Duodenal mucosa (tissue), 2 donors: ENCODE data around the gene KCNIP1.
"Not testable (repeated sequence)": the region's sequence is repeated elsewhere in the genome, so short reads cannot be mapped to it uniquely, and the experiment has no call there.

Experiments used
- H3K27ac ChIP-seq: one replicate; pipeline ENCODE4 v1.7.0; 2013; ENCODE audit warnings: low read depth, low read length
- H3K27me3 ChIP-seq, 2 donors: one replicate each; pipeline ENCODE4 v1.7.0; 2013; ENCODE audit warnings: low read length in 2 of 2, control low read depth in 1 of 2; ENCODE audit not compliant: insufficient read depth in 2 of 2, control insufficient read depth in 1 of 2
- H3K36me3 ChIP-seq, 2 donors: one replicate each; pipeline ENCODE4 v1.7.0; 2013; ENCODE audit warnings: low read length in 2 of 2, control low read depth in 1 of 2; ENCODE audit not compliant: insufficient read depth in 2 of 2, control insufficient read depth in 1 of 2
- H3K4me1 ChIP-seq, 2 donors: one replicate each; pipeline ENCODE4 v1.7.0; 2013; ENCODE audit warnings: low read length in 2 of 2, control low read depth in 1 of 2; ENCODE audit not compliant: insufficient read depth in 2 of 2, control insufficient read depth in 1 of 2
- H3K4me3 ChIP-seq, 2 donors: one replicate each; pipeline ENCODE4 v1.7.0; 2013; ENCODE audit warnings: low read length in 2 of 2, low read depth in 1 of 2
- H3K9ac ChIP-seq, 2 donors: one replicate each; pipeline ENCODE4 v1.7.0; 2013; ENCODE audit warnings: low read length in 2 of 2, low read depth in 1 of 2
- H3K9me3 ChIP-seq, 2 donors: one replicate each; pipeline ENCODE4 v1.7.0; 2013; ENCODE audit warnings: low read length in 2 of 2, control low read depth in 1 of 2; ENCODE audit not compliant: control insufficient read depth in 1 of 2

The KCNIP1 gene

DNA sequence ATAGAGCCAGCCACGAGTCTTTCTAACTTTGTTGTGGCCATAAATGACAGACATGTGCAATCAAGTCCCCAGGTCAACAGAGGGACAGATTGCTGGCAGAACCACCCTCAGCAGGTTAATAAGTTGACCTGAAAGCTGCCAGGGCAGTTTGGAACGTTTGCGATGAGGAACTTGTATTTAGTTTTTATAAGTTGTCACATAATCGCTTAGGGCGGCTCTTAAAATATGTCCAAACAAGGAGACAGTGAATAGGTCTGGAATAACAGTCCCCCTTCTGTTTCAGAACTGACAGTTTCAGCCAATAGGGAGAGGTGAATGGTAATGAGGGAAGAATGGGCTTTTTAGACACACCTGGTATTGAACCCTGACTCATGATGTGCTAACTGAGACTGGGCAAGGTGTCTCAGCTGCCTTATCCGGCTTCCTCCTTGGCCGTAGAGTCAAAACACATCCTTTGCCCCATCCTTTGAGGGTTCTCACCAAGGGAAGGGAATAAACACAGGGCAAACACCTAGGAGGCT, 246.2 kb downstream of the KCNIP1 start:
- Histone ChIP-seq H3K27me3 (no peaks in the 10 kb centered on the region), H3K36me3 (no peaks in the 10 kb centered on the region), H3K27ac (no peak overlapping the region), H3K9me3 (no peaks in the 10 kb centered on the region), H3K4me1 (peaks cover 39 to 42% of the 10 kb centered on the region in 2 donors), H3K9ac (no peak overlapping the region), H3K4me3 (no peak overlapping the region)

DNA sequence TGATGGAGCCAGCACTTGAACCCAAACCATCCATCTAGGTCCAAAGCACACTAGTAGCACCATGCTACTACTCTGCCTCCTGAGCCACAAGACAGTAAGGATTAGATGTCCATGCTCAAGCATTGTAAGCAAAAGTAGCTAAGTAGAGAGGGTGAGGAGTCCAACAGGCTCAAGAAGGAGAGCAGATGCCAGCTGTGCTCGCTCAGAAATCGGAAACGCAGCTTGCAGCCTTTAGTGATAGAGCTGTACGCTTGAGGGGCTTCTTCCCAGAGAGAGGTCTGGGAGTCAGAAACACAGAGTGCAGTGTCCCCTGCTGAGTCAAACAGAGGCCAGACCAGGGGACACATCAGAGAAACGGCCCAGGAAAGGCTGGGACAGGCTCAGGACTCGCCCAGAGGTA, 247.0 kb downstream of the KCNIP1 start:
- Histone ChIP-seq H3K9me3 (no peaks in the 10 kb centered on the region), H3K9ac (no peak overlapping the region), H3K27ac (no peak overlapping the region), H3K27me3 (no peaks in the 10 kb centered on the region), H3K36me3 (no peaks in the 10 kb centered on the region), H3K4me1 (peaks cover 39 to 42% of the 10 kb centered on the region in 2 donors), H3K4me3 (no peak overlapping the region)

DNA sequence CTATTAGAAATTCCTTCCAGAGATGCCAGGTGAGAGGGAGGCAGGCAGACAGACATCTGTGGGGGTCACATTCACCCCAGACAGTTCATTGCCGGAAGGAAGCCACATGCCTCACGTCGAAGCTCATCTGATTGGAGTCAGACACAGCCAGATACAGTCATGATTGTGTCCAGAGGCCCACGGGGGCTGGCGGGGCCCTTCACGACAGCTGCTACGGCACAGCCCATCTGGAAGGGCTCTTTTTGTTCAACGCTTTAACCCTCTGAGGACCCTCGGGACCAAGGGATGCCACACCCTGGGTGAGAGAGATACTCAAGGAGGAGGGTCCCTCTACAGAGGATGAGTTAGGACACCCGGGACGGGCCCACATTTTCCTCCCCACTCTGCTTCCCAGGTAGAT, 247.8 kb downstream of the KCNIP1 start:
- no peaks in the 10 kb centered on the region for H3K9me3 ChIP-seq
- H3K9ac ChIP-seq, result peak overlapping the region; percentile 4 to 13
- H3K4me1 ChIP-seq, result peaks cover 44 to 46% of the 10 kb centered on the region in 2 donors
- no peak overlapping the region for H3K4me3 ChIP-seq
- no peak overlapping the region for H3K27ac ChIP-seq
- no peaks in the 10 kb centered on the region for H3K27me3 ChIP-seq
- no peaks in the 10 kb centered on the region for H3K36me3 ChIP-seq

DNA sequence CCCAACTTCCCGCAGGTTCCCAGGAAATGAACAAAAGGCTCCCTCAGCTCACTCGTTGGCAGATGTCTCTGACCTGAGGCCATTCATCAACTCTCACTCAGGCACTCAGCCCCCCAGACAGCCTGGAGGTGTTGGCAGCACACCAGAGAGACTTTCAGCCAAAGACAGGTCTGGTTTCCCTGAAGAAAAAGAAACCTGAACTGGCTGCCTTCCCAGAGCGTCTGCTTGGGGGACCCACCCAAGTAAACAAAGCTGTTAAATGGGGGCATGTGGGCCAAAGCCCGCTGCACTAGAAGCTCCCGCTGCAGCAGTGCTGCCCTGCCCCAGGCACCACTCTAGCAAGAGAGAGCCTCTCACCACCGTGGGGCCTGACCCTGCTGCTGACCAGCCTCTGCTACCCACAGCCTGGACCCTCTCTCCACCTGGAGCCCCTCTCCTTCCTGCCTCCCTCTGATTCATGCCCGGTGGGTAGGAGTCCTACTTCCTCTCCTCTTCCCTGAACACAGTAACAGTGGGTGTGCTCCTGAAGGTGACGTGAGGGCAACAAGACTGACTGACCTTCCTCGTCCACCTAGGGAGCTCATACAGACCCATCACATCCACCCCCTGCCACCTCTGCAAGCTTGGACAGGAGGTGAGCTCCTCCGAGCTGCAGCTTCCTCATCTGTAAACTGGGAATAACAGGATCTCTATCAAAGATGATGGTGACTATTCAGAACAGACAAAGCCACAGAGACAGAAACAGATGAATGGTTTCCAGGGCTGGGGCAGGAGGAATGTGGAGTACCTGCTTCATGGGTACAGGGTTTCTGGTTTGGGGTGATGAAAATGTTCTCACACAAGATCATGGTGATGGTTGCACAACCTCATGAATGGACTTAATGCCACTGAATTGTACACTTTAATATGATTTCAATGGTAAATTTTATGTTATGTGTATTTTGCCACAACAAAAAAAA, 248.7 kb downstream of the KCNIP1 start:
- H3K4me1 ChIP-seq, result peaks cover 52 to 53% of the 10 kb centered on the region in 2 donors
- H3K9me3 ChIP-seq, result no peaks in the 10 kb centered on the region
- H3K27ac ChIP-seq, result no peak overlapping the region
- peak overlapping the region; percentile 4 to 13 for H3K9ac ChIP-seq
- no peak overlapping the region for H3K4me3 ChIP-seq
- no peaks in the 10 kb centered on the region for H3K36me3 ChIP-seq
- no peaks in the 10 kb centered on the region for H3K27me3 ChIP-seq

DNA sequence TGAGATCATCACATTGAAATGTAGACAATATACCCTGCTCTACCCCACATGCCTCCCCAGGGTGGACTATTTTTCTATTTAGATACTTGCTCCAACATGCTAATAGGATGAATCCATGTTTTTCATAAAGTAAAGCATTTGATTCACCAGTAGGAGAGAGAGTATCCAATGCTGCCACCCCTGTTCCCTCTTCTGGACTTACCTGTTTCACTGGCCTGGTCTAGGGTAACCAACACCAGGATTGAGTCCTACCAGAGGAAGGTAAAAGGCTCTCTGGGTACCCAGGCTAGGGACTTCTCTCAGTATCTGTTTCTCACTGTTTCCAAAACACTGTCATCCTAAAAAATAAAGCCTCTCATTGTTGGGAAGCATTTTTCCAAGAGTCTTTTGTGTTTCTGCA, 249.5 kb downstream of the KCNIP1 start:
- no peaks in the 10 kb centered on the region for H3K27me3 ChIP-seq
- no peak overlapping the region for H3K27ac ChIP-seq
- no peaks in the 10 kb centered on the region for H3K9me3 ChIP-seq
- H3K4me3 ChIP-seq, result no peak overlapping the region
- H3K9ac ChIP-seq, result no peak overlapping the region
- H3K4me1 ChIP-seq, result peaks cover 59 to 61% of the 10 kb centered on the region in 2 donors
- no peaks in the 10 kb centered on the region for H3K36me3 ChIP-seq

DNA sequence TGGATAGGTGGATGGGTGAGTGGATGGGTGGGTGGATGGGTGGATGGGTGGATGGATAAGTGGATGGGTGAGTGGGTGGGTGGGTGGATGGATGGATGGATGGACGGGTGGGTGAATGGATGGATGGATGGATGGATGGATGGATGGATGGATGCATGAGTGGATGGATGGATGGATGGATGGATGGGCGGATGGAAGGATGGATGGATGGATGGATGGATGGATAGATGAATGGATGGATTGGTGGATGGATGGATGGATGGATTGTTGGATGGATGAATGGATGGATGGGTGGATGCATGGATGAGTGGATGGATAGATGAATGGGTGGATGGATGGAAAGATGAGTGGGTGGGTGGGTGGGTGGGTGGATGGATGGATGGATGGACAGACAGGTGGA, 250.7 kb downstream of the KCNIP1 start:
- H3K27me3 ChIP-seq, H3K36me3 ChIP-seq, H3K4me3 ChIP-seq, H3K27ac ChIP-seq, H3K9ac ChIP-seq, H3K9me3 ChIP-seq: not testable (repeated sequence)
- peaks cover 64 to 65% of the 10 kb centered on the region in 2 donors for H3K4me1 ChIP-seq

DNA sequence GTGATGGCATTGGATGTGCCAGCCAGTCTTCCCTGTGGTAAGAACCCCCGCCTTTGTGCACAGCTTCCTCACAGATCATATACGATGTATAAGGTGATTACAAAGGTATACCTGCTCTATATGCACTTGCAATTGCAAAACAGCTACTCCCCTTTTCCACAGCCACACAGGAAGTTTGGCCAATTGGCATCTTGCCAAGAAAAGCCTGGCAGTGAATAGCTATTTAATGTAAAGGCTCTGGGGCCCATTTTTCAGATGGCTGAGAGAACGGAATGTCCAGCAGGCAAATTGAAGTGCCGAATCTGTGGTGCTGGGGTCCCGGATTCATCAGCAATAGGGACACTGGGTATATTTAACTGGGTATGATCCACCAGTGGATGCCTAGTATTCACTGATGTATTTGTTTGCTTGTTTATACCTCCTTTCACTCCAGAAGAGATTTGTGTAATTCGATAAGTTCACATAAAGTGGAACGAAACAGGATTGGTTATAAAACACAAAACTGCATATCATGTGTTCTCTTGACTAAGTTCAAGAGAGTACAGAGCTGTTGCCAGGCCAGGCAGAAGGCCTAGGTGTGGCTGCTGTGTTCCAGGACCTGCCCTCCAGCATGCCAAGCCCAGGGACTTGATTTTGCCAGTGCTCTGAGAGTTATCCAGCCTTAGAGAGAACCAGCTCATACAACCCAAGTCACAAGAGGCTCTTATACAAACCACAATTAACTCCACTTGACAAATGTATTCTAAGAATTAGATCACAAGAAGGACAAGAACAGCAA, 252.0 kb downstream of the KCNIP1 start:
- peak overlapping the region; percentile 14 to 24 for H3K4me3 ChIP-seq
- no peaks in the 10 kb centered on the region for H3K27me3 ChIP-seq
- peak overlapping the region; percentile 40 to 44 for H3K9ac ChIP-seq
- H3K36me3 ChIP-seq, result no peaks in the 10 kb centered on the region
- peaks cover 60 to 65% of the 10 kb centered on the region in 2 donors for H3K4me1 ChIP-seq
- no peaks in the 10 kb centered on the region for H3K9me3 ChIP-seq
- H3K27ac ChIP-seq, result peak overlapping the region; percentile 53

DNA sequence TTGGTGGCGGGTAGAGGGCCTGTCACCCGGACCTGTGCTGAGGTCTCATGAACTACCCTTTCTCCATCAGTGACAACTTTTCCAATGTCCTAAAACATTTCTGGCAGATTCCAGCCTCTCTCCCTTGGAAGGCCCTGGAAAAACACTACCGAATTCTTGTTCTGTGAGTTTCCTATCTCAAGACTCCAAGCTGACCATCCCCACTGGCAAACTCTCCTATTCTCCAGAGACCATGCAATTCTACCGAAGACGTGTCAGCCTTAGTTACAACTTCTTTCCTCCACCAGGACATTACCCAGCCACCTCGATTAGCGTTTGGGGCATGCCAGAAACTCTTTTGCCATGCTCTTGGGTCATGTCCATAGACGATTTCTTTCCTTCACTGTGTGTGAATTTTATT, 252.9 kb downstream of the KCNIP1 start:
- H3K4me1 ChIP-seq, result peaks cover 57 to 59% of the 10 kb centered on the region in 2 donors
- H3K27ac ChIP-seq, result peak overlapping the region; percentile 53
- peak overlapping the region in 1 of 2 donors; percentile 24 for H3K4me3 ChIP-seq
- no peaks in the 10 kb centered on the region for H3K27me3 ChIP-seq
- H3K9me3 ChIP-seq, result no peaks in the 10 kb centered on the region
- H3K36me3 ChIP-seq, result no peaks in the 10 kb centered on the region
- H3K9ac ChIP-seq, result peak overlapping the region in 1 of 2 donors; percentile 40

DNA sequence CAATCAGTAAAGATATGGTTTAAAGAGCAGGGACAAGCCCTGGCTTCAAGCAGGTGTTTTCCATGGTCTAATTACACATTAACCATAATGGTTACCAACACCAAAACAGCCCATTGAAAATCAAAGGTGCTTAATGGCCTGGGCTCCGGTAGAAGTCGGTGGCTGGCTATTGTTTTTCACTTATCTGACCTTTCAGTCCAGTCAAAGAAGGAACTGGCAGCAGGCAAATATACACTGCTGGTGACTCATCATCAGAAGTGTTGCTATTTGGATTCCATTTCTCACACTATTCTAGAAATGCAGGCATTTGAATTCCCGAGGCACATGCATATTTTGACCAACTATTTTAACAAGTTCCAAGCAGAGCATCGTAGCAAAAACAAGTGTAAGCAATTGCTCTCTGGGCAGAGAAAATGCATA, 253.4 kb downstream of the KCNIP1 start:
- Histone ChIP-seq H3K4me1 (peaks cover 52 to 54% of the 10 kb centered on the region in 2 donors), H3K9ac (peak overlapping the region in 1 of 2 donors; percentile 40), H3K27me3 (no peaks in the 10 kb centered on the region), H3K9me3 (no peaks in the 10 kb centered on the region), H3K4me3 (no peak overlapping the region), H3K27ac (peak overlapping the region; percentile 48), H3K36me3 (no peaks in the 10 kb centered on the region)

DNA sequence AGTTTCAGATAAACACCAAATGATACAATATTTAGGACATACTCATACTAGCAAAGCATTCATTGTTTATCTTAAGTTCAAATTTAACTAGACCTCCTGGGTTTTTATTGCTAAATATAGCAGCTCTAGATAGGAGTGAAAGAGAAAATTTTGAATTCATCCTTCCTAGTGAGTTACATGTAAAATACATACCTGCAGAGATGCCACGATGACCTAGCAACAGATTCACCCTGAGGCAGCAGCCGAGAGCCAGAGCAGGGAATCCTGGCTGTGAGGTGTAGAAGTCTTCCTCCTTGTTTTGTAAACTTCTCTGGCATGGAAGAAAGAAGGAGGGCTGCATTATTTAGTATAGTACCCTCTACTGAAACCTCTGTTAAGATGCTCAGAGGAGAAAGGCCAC, 253.8 kb downstream of the KCNIP1 start:
- no peaks in the 10 kb centered on the region for H3K27me3 ChIP-seq
- H3K9ac ChIP-seq, result no peak overlapping the region
- H3K36me3 ChIP-seq, result no peaks in the 10 kb centered on the region
- H3K4me3 ChIP-seq, result no peak overlapping the region
- H3K27ac ChIP-seq, result peak overlapping the region; percentile 48
- no peaks in the 10 kb centered on the region for H3K9me3 ChIP-seq
- H3K4me1 ChIP-seq, result peaks cover 47 to 50% of the 10 kb centered on the region in 2 donors
